HG03108 (cell line): Measurements from ENCODE around the gene MYH14.
"Not testable (repeated sequence)": the region's sequence is repeated elsewhere in the genome, so short reads cannot be mapped to it uniquely, and the experiment has no call there.

Source experiments
- ATAC-seq: cut with Tn5 transposase; IDR thresholded peaks from one replicate; pipeline ENCODE4 v1.9.1; 2021; ENCODE audit warnings: moderate library complexity; ENCODE audit not compliant: unreplicated experiment

The MYH14 gene

GRCh38 chr19:50315773-50316448 lies 112.5 kb downstream of the MYH14 start:
- ATAC-seq, result no peak

GRCh38 chr19:50317115-50317514 lies 113.7 kb downstream of the MYH14 start:
- ATAC-seq, result no peak

DNA sequence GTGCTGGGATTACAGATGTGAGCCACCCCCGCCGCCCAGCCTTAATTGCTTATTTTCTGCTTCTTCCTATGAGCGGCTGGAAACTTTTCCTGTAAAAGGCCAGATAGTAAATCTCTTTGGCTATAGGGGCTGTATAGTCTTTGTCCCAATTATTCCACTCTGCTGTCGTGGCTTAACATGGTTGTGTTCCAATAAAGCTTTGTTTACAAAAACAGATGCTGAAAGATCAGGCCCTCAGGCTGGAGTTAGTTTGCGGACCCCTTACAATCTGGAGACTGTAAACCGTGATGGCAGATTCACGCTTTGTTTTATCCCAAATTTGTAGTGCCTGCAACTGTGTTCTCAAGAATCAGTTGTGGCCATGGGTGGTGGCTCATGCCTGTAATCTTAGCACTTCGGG lies 115.0 kb downstream of the MYH14 start:
- no peak for ATAC-seq

DNA sequence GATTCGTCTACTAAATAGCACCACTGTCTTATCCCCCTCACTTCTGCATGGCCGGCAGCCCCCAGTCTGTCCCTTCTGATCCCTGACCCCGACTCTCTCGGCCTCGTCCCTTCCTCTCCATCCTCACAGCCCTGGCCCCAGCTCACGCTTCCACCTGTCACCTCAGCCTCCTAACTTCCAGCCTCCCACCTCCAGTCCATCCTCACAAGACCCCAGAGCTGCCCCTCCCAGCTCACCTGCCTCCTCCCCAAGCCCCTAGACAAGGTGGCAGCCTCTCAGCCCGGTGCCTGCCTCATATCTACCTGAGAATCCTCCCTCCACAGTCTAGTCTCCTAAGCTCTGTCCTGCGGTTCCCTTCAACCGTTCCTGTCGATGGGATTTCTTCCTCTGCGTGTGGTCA lies 115.7 kb downstream of the MYH14 start:
- ATAC-seq, result no peak

GRCh38 chr19:50320051-50320450 lies 116.6 kb downstream of the MYH14 start:
- ATAC-seq, result no peak

DNA sequence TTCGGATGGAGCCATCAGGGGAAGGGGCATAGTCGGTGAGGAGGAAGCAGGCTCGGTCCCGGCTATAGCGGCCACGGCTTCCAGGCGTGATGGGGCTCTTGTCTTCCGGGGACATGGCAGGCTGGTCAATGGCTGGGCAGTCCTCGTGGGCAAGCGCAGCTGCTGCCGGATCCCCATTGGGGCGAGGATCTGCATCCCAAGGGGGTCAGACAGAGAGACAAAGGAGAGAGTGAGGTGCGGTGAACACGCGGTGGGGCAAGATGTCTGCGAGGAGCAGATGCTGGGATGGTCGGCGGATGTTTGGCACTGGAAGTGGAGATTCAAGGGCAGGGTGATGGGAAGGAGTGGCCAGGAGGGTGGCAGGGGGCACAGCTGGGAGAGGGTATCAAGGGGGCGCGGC lies 117.2 kb downstream of the MYH14 start:
- ATAC-seq, result no peak

GRCh38 chr19:50321831-50322230 lies 118.4 kb downstream of the MYH14 start:
- ATAC-seq, result no peak

GRCh38 chr19:50322234-50322633 lies 118.8 kb downstream of the MYH14 start:
- no peak for ATAC-seq

DNA sequence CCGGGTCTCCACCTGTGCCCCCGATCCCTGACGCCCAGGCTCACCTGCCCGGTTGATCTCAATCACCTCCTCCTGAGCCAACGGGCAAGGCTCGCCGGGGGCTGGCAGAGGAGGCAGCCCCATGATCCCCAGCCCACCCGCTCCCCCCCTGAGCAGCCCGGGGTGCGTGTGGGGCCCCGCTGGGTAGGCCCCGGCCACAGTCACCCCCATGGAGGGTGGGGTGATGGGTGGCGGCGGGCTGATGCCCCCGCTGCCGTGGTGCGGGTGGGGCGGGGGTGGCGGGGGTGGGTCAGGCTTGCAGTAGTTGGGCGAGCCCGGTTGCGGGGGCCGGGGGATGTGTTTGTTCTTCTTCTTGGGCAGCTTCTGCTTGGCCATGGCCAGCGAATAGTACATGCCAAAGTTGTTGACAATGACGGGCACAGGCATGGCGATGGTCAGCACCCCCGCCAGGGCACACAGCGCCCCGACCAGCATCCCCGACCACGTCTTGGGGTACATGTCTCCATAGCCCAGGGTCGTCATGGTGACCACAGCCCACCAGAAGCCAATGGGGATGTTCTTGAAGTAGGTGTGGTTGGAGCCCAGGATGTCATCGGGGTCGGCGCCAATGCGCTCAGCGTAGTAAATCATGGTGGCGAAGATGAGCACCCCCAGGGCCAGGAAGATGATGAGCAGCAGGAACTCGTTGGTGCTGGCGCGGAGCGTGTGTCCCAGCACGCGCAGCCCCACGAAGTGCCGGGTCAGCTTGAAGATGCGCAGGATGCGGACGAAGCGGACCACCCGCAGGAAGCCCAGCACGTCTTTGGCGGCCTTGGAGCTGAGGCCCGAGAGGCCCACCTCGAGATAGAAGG lies 119.7 kb downstream of the MYH14 start:
- no peak for ATAC-seq

DNA sequence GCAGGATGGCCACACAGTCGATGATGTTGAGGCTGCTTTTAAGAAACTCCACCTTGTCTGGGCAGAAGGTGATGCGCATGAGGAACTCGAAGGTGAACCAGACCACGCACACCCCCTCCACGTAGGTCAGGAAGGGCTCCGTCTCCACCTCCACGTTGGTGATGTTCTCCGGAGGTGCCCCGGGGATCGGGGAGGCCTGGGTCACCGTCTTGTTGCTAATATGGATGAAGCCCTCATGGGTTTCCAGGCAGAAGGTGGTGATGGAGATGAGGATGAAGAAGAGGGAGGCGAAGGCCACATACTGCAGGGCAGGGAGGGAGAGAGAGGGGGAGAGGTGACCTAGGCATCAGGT lies 120.3 kb downstream of the MYH14 start:
- no peak for ATAC-seq

GRCh38 chr19:50324331-50324730 lies 120.9 kb downstream of the MYH14 start:
- ATAC-seq, result no peak

- no peak for ATAC-seq
These were observed 122.1 kb downstream of the MYH14 start for GRCh38 chr19:50325310-50326100.

- ATAC-seq, result no peak
These were observed 122.8 kb downstream of the MYH14 start for GRCh38 chr19:50326101-50326664.

DNA sequence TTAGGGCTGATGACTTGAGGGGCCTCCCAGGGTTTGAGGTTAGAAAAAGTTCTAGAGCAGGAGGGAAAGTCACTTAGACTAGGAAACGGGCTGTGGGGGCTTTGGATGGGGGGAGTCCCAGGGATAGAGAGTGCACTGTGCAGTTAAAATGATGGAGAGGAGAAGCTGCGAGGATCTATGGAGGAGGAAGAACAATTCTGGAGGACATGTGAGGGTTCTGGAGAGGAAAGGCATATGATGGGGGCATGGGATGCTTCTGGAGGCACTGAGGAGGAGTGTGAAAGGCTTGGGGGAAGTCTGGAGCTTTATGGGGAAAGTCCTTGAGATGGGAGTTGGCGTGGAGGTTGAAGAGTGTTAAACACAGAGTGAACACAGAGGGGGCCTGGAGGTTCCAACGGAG lies 123.6 kb downstream of the MYH14 start:
- no peak for ATAC-seq

GRCh38 chr19:50327461-50328223 lies 124.2 kb downstream of the MYH14 start:
- ATAC-seq, result no peak

- ATAC-seq, result peak; percentile 1
These were observed 124.9 kb downstream of the MYH14 start for GRCh38 chr19:50328224-50328872.

DNA sequence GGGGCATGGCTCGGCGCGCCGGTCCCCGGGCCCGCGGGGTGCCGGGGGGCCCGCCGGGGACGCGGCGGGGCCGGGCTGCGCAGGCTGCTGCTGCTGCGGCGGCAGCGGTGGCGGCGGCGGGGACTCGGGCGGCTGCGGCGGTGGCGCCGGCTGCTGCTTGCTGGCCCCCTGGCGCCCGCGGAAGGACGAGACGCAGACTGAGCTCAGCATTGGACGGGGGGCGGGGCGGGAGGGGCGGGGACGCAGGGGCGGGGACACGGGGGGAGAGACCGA lies 125.4 kb downstream of the MYH14 start:
- ATAC-seq, result peak; percentile 15

DNA sequence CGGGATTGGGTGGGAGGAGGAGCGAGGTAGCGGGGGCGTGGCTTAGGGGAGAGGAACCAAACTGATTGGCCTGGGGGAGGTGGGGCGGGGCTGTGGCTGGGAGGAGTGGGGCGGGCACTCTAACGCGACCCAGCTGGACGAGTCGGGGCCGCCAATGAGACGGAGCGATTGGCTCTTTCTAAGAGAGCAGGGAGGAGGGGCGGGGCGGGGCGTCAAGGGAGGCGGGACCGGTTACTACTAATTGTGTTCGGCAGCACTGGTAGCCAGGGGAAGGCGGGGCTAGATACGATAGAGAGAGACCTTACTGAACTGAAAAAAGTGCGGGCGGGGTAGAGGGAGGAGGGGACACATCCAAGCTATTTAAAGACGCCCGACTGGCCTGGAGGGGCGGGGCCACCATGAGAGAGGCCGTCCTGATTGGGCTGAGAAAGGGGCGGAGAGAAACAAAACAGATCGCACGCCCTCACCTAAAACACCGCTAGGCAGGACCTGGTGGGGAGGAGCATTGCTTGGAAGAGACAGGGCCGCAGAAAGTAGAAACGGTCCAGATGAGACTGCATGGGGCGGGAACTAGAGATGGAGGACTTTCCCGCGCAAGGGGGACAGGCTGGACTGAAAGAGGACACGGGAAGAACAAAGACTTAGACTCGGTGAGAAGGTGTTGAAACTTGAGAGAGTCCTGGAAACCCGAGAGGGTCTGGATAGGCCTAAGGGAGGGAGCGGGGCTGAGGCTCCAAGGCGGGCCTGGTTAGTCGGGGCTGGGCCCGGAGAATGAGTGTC lies 125.9 kb downstream of the MYH14 start, which contains the start of gene KCNC3:
TSS of gene KCNC3 (minus strand) at position 232 of the 780 bp plus-strand sequence. CDS start 295 bp downstream, outside the sequence.
- peak; percentile 43 for ATAC-seq

DNA sequence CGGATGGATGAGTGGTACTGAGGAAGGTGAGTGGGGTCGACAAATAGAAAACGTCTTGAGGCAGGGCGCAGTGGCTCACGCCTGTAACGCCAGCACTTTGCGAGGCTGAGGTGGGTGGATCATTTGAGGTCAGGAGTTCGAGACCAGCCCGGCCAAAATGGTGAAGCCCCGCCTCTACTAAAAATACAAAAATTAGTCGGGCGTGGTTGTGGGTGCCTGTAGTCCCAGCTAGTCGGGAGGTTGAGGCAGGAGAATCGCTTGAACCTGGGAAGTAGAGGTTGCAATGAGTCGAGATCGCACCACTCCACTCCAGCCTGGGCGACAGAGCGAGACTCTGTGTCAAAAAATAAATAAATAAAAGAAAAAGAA lies 126.5 kb downstream of the MYH14 start:
- ATAC-seq, result not testable (repeated sequence)
